ENCODE measurements around the gene LRRC3.

Gene LRRC3

GRCh38 chr21:44423941-44424607, 31.2 kb upstream of the LRRC3 start:
- no peak for DNase-seq (ENCODE audit: low read depth in 1 of 2, low spot score in 1 of 2)

GRCh38 chr21:44424608-44425306, 30.6 kb upstream of the LRRC3 start:
- no peak for DNase-seq (ENCODE audit: low read depth in 1 of 2, low spot score in 1 of 2)

GRCh38 chr21:44425307-44425894, 29.9 kb upstream of the LRRC3 start:
- DNase-seq (ENCODE audit: low read depth in 1 of 2, low spot score in 1 of 2) = no peak

GRCh38 chr21:44425895-44426662, 29.2 kb upstream of the LRRC3 start:
- no peak for DNase-seq (ENCODE audit: low read depth in 1 of 2, low spot score in 1 of 2)

GRCh38 chr21:44426663-44427191, 28.6 kb upstream of the LRRC3 start:
- no peak for DNase-seq (ENCODE audit: low read depth in 1 of 2, low spot score in 1 of 2)

GRCh38 chr21:44427241-44428120, 27.8 kb upstream of the LRRC3 start:
- no peak for DNase-seq (ENCODE audit: low read depth in 1 of 2, low spot score in 1 of 2)

- no peak for DNase-seq (ENCODE audit: low read depth in 1 of 2, low spot score in 1 of 2)
Measured at GRCh38 chr21:44428281-44428960, 26.9 kb upstream of the LRRC3 start.

GRCh38 chr21:44429894-44430293, 25.4 kb upstream of the LRRC3 start:
- no peak for DNase-seq (ENCODE audit: low read depth in 1 of 2, low spot score in 1 of 2)

GRCh38 chr21:44431300-44431699, 24.0 kb upstream of the LRRC3 start:
- no peak for DNase-seq (ENCODE audit: low read depth in 1 of 2, low spot score in 1 of 2)

- no peak for DNase-seq (ENCODE audit: low read depth in 1 of 2, low spot score in 1 of 2)
Measured at GRCh38 chr21:44432841-44433790, 22.2 kb upstream of the LRRC3 start.

GRCh38 chr21:44433791-44434567, 21.3 kb upstream of the LRRC3 start:
- DNase-seq (ENCODE audit: low read depth in 1 of 2, low spot score in 1 of 2) = no peak

GRCh38 chr21:44434568-44434925, 20.8 kb upstream of the LRRC3 start:
- no peak for DNase-seq (ENCODE audit: low read depth in 1 of 2, low spot score in 1 of 2)

- DNase-seq (ENCODE audit: low read depth in 1 of 2, low spot score in 1 of 2) = no peak
Measured at GRCh38 chr21:44434936-44435635, 20.2 kb upstream of the LRRC3 start.

GRCh38 chr21:44436111-44436611, 19.1 kb upstream of the LRRC3 start:
- DNase-seq (ENCODE audit: low read depth in 1 of 2, low spot score in 1 of 2) = no peak

- DNase-seq (ENCODE audit: low read depth in 1 of 2, low spot score in 1 of 2) = no peak
Measured at GRCh38 chr21:44436958-44437357, 18.4 kb upstream of the LRRC3 start.

GRCh38 chr21:44437371-44437695, 18.0 kb upstream of the LRRC3 start:
- DNase-seq (ENCODE audit: low read depth in 1 of 2, low spot score in 1 of 2) = no peak

- no peak for DNase-seq (ENCODE audit: low read depth in 1 of 2, low spot score in 1 of 2)
Measured at GRCh38 chr21:44437696-44438431, 17.4 kb upstream of the LRRC3 start.

All from stimulated activated CD4-positive, alpha-beta T cell treated with anti-CD3 and anti-CD28 coated beads, Interleukin-15, amount 100 ng/mL, for 1 hour (primary cell).